ENCODE measurements around the gene DRC3.

Gene DRC3

DNA sequence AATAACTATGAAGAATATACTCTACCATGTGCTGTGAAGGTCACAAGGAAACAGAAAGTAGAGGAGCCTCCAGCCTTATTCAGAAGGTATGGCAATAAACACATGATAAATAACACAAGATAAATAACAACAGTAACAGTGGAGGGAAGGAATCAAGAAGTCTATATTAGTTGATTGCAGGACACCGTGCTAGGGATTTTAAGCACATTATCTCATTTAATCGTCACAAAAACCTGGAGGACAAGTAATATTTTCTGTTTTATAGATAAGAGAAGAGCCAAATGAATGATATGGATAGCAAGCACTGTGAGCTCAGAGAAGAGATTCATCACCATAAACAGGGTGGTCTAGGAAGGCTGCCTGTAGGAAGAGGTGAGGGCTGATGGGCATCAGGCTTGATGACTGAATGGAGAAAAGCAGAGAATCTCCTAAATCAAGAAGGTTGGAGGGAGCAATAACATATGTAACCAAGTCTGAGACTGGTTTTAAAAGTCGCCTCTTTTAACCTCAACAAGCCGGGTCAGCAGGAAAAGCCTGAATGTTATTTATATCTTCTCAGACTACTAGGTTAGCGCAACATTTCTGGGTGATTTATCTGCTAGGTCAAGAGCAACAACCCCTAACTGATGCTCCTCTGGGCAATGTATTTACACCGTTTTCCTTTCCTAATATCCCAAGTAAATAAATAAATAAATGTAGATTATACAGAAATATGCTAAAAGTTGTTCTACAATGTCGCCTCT, 8.8 kb upstream of the DRC3 start:
- Mint-ChIP-seq H3K4me1 (ENCODE audit: low read depth in 2 of 2) (peaks cover 30 to 51% of the 10 kb centered on the region in 2 donors), H3K27ac (no peak overlapping the region), H3K36me3 (ENCODE audit: insufficient read depth) (peaks cover 7% of the 10 kb centered on the region), H3K4me3 (no peak overlapping the region), H3K9me3 (no peaks in the 10 kb centered on the region), H3K27me3 (no peaks in the 10 kb centered on the region)
- no peak for DNase-seq
- ATAC-seq (replicated peaks): no peak

DNA sequence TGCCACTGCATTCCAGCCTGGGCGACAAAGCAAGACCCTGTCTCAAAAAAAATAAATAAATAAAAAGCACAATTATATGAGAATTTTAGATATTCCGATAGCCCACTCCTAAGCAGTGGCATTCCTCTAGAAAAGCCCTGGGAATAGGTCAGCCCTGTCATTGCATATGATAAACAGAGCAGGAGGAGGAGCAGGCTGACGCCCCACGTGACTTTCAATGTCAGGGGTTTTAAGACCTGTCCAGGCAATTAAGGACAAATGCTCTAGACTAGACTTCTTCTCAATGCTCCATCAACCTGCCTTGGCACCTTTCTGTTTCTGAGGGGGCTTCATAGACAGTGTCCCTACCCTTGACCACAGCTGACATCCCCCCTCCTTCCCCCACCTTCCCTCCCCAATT, 8.0 kb upstream of the DRC3 start:
- no peak for DNase-seq
- Mint-ChIP-seq H3K9me3 (no peaks in the 10 kb centered on the region), H3K36me3 (ENCODE audit: insufficient read depth) (peaks cover 3% of the 10 kb centered on the region), H3K27me3 (no peaks in the 10 kb centered on the region), H3K4me3 (no peak overlapping the region), H3K27ac (no peak overlapping the region), H3K4me1 (ENCODE audit: low read depth in 2 of 2) (peaks cover 21 to 42% of the 10 kb centered on the region in 2 donors)
- no peak for ATAC-seq (replicated peaks)

DNA sequence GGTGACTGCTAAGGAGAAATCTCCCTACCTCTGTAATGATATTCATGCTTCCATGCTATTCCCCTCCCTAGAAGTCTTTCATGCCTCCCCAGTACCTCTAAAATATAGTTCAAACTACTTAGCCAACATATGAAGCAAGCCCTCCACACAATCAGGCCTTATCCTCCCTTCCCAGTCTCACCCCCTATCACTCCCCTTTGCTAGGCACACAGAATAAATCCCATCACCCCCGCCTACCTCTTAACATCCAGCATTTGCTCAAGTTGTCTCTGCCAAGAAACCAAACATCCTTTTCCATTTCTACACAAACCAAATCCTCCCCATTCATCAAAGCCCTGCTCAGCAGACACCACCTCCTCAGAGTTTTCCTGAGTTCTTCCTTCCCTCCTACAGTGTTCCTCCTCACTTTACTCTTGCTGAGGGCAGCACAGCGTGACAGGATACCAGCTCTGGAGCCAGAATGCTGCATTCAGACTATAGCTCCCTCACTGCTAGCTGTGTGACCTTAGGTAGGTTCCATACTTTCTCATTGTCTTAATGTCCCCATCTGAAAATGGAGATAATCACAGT, 7.4 kb upstream of the DRC3 start:
- H3K27me3 Mint-ChIP-seq: no peaks in the 10 kb centered on the region
- H3K9me3 Mint-ChIP-seq: no peaks in the 10 kb centered on the region
- peaks cover 17 to 38% of the 10 kb centered on the region in 2 donors for H3K4me1 Mint-ChIP-seq (ENCODE audit: low read depth in 2 of 2)
- H3K27ac Mint-ChIP-seq: peak overlapping the region in 1 of 2 donors; percentile 34
- no peak overlapping the region for H3K4me3 Mint-ChIP-seq
- DNase-seq (no peak), ATAC-seq (replicated peaks) (no peak)
- peaks cover 3% of the 10 kb centered on the region for H3K36me3 Mint-ChIP-seq (ENCODE audit: insufficient read depth)

DNA sequence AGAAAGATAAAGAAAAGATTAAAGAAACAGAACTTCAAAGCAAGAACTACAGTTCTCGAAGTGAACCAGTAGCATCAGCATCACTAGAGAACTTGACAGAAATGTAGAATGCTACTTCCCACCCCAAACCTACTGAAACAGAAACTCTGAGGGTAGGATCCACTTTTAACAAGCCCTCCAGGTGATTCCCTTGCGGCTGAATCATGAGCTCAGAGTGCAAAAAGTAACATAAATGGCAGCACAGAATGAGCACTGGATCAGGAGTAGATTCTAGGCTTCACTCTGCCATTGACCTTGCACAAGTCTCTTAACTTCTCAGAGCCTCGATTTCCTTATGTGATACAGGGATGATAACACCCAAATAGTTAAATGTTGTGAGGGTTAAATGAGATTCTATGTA, 6.3 kb upstream of the DRC3 start:
- ATAC-seq (replicated peaks) (no peak), DNase-seq (no peak)
- Mint-ChIP-seq H3K27me3 (no peaks in the 10 kb centered on the region), H3K36me3 (ENCODE audit: insufficient read depth) (peaks cover 9% of the 10 kb centered on the region), H3K27ac (no peak overlapping the region), H3K4me1 (ENCODE audit: low read depth in 2 of 2) (peaks cover 16 to 40% of the 10 kb centered on the region in 2 donors), H3K4me3 (no peak overlapping the region), H3K9me3 (no peaks in the 10 kb centered on the region)

DNA sequence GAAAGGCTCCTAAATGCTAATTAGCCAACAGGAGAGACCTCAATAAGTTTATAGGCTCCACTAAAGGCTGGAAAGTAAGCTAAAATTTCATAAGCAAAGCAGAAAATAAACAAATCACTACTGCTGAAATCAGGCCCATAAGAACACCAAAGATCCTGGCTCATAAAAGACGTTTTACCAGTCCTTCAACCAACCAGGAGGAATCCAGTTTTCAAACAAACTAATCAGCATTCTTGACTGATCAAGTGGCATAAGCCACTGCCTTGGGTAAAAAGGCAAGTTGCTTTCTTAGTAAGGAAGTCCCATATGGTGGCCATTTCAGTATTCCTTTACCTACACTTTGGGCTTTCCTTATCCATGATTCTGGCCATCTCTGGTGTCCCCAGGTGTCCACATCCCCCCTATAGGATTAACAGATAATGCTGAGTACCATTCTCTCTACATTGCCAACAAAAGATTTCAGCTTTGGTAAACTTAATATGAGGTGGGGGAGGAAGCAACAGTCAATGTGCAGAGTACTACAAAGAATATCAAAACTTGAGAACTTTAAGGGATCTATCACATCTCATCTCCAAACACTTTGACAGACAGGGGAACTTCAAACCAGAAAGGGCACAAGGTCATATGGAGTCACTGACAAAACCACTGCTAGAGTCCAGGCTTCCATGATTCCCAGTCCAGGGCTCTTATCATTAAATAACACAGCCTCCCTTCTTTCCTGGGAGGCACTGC, 1.8 kb upstream of the DRC3 start:
- ATAC-seq (replicated peaks) (no peak), DNase-seq (no peak)
- Mint-ChIP-seq H3K9me3 (no peaks in the 10 kb centered on the region), H3K36me3 (ENCODE audit: insufficient read depth) (peaks cover 25% of the 10 kb centered on the region), H3K4me1 (ENCODE audit: low read depth in 2 of 2) (peaks cover 15 to 31% of the 10 kb centered on the region in 2 donors), H3K27ac (peak overlapping the region; percentile 80 to 93), H3K27me3 (no peaks in the 10 kb centered on the region), H3K4me3 (peak overlapping the region; percentile 78 to 86)

DNA sequence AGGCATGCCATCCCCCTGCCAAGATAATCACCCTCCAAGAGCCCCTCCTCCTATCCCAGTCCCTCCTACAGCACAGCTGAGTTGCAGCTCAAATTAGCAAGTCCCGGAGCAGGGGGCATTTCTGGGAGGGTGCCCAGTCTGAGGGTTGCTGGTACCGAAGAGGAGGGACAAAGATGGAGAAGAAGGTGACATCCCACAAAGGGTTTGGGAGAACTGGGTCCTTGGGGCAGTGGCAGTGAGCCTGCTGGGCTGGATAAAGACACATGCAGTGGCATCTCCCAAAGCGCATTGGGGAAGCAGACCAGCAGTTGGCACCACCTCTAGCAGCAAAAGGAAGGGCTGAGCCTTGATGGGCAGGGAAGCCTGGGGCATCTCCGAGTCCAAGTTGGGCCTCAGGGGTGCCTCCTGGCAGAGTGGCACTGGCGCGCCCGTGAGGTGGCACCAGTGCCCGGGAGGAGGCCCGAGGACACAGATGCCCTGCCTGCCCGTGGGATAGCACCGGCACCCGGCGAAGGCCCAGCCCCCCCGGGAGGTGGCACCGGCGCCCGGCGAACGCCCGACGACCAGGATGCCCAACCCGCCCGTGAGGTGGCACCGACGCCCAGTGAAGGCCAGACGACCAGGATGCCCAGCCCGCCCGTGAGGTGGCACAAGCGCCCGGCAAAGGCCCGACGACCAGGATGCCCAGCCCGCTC, 1.1 kb upstream of the DRC3 start:
- Mint-ChIP-seq H3K27ac (peak overlapping the region; percentile 95 to 97), H3K36me3 (ENCODE audit: insufficient read depth) (peaks cover 25% of the 10 kb centered on the region), H3K27me3 (no peaks in the 10 kb centered on the region), H3K4me3 (peak overlapping the region; percentile 78 to 89), H3K9me3 (no peaks in the 10 kb centered on the region), H3K4me1 (ENCODE audit: low read depth in 2 of 2) (peaks cover 15 to 26% of the 10 kb centered on the region in 2 donors)
- no peak for ATAC-seq (replicated peaks)
- DNase-seq: no peak

DNA sequence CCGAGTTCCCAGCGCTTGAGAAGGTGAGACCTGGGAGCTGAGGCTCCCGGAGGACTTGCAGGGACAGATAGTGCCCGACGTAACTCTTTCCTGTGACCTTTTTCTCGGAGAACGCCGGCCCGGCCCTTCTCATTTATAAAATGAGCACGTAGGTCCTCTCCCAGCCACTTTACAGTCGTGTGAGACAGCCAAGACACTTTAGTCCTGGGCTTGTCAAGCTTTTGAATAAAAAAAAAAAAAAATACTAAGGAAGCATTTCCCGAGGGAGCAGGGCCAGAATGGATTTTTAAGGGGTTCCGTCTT, 241 bp downstream of the DRC3 start:
- no peak for ATAC-seq (replicated peaks)
- Mint-ChIP-seq H3K27me3 (no peaks in the 10 kb centered on the region), H3K36me3 (ENCODE audit: insufficient read depth) (peaks cover 25% of the 10 kb centered on the region)

DNA sequence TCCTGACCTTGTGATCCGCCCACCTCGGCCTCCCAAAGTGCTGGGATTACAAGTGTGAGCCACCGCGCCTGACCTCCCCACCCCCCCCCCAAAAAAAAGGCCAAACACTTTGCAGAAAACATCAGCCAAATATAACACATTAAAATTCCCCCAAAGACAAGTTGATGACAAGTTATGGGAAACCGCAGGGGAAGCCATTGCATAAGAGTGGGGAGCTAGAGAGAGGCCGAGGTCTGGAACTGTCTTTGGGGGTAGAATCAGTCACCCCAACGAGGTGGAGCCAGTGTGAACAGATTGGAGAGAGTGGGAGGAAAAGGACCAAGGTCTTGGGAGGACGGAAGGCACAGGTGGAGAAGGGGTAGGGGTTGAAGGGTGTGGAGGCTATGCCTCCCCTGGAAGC, 2.8 kb downstream of the DRC3 start:
- Mint-ChIP-seq H3K27me3 (no peaks in the 10 kb centered on the region), H3K27ac (no peak overlapping the region), H3K9me3 (no peaks in the 10 kb centered on the region), H3K4me3 (no peak overlapping the region), H3K4me1 (ENCODE audit: low read depth in 2 of 2) (peaks cover 13 to 15% of the 10 kb centered on the region in 2 donors), H3K36me3 (ENCODE audit: insufficient read depth) (peaks cover 21% of the 10 kb centered on the region)
- DNase-seq (no peak), ATAC-seq (replicated peaks) (no peak)

More for the DNA sequence above, 241 bp downstream of the DRC3 start:
- H3K4me3 Mint-ChIP-seq: peak overlapping the region; percentile 87 to 89
- H3K9me3 Mint-ChIP-seq: no peaks in the 10 kb centered on the region
- no peak for DNase-seq
- H3K4me1 Mint-ChIP-seq (ENCODE audit: low read depth in 2 of 2): peaks cover 15 to 19% of the 10 kb centered on the region in 2 donors
- H3K27ac Mint-ChIP-seq: peak overlapping the region; percentile 95 to 97

DNA sequence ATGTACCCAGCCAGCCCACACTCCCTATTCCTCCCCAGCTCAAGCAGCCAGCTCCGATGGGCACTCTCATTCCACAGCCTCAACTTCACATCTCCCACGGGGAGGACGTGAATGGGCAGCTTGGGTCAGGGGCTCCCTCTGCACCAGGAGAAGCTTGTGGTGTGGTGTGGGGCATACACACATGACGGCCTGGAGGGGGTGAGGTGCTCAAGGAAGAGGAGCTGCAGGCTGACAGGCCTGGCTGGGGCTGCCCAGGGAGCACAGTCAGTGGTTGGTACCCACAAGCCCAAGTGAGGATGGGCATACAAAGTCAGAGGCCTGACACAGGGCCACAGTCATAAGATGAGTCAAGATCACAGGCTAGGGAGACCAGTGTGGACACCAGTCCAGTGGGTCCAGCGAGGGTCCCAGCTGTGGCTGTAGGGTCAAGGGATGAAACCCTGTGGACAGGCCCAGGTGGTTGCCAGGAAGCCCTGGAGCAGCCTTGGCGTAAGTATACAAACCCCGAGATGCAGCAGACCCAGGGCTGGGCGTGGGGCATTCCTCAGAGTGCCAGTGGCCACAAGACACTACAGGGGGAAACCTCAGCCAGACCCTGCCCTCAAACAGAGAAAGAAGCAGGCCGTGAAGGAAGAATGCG, 4.4 kb downstream of the DRC3 start:
- H3K4me3 Mint-ChIP-seq: no peak overlapping the region
- H3K9me3 Mint-ChIP-seq: no peaks in the 10 kb centered on the region
- H3K27ac Mint-ChIP-seq: no peak overlapping the region
- ATAC-seq (replicated peaks) (no peak), DNase-seq (no peak)
- peaks cover 3 to 5% of the 10 kb centered on the region in 2 donors for H3K4me1 Mint-ChIP-seq (ENCODE audit: low read depth in 2 of 2)
- H3K27me3 Mint-ChIP-seq: no peaks in the 10 kb centered on the region
- H3K36me3 Mint-ChIP-seq (ENCODE audit: insufficient read depth): peaks cover 13% of the 10 kb centered on the region

DNA sequence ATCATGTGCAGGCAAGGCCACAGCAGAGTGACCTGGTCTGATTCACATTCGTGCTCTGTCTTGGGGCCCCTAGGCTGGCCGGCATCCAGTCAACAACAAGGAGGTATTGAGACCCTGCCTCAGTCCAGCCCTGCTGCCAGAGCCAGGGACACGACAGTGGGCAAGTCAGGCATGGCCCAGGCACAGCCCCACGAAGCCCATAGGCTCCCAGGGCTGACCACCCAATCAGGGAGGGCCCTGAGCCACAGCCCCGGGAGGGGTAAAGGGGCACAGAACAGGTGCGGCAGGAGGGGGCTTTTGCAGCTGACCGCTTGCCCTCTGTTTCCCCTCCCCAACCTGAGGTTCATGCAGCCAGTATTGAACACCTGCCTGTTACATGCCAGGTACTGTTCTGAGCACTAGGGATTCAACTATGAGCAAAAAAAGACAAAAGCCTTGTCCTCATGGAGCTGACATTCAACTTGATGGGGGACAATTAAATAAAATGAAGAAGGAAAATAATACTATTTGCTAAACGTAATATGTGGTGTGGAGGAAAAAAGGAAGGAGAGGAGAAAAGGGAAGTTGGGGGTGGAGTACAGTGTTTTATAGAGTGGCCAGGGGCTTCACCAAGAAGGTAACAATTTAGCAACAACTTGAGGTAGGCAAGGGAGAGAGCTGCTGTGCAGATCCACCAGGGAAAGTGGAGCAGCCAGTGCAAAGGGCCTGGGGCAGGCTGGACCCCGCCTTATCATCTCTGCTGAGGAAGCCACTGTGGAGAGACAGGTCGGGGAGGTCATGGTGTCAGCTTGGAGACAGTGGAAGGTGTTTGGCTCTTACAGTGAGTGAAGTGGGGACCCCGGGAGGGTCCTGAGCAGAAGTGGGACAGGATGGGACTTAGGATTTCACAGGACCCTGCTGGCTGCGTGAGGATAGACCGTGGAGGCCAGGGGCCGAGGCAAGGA, 6.1 kb downstream of the DRC3 start:
- H3K4me3 Mint-ChIP-seq: no peak overlapping the region
- H3K27ac Mint-ChIP-seq: no peak overlapping the region
- H3K4me1 Mint-ChIP-seq (ENCODE audit: low read depth in 2 of 2): no peaks in the 10 kb centered on the region
- H3K36me3 Mint-ChIP-seq (ENCODE audit: insufficient read depth): peaks cover 4% of the 10 kb centered on the region
- no peaks in the 10 kb centered on the region for H3K9me3 Mint-ChIP-seq
- no peak for DNase-seq
- ATAC-seq (replicated peaks): no peak
- H3K27me3 Mint-ChIP-seq: no peaks in the 10 kb centered on the region

DNA sequence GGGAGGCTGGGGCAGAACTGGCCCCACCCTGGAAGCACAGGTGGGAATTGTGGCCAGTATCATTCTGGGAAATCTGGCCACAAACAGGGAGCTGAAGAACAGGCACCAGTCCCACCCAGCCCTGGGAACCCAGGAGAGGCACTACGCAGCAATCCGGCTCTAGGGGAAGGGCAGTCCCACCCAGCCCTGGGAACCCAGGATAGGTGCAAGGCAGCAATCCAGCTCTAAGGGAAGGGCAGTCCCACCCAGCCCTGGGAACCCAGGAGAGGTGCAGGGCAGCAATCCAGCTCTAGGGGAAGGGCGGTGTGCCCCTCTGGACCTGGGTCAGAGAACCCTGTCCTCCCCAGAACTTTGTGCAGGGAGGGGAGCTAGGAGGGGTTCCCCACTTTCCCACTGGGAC, 7.1 kb downstream of the DRC3 start:
- Mint-ChIP-seq H3K27me3 (no peaks in the 10 kb centered on the region), H3K27ac (no peak overlapping the region), H3K9me3 (no peaks in the 10 kb centered on the region), H3K4me1 (ENCODE audit: low read depth in 2 of 2) (no peaks in the 10 kb centered on the region), H3K4me3 (no peak overlapping the region), H3K36me3 (ENCODE audit: insufficient read depth) (no peaks in the 10 kb centered on the region)
- ATAC-seq (replicated peaks) (no peak), DNase-seq (no peak)

DNA sequence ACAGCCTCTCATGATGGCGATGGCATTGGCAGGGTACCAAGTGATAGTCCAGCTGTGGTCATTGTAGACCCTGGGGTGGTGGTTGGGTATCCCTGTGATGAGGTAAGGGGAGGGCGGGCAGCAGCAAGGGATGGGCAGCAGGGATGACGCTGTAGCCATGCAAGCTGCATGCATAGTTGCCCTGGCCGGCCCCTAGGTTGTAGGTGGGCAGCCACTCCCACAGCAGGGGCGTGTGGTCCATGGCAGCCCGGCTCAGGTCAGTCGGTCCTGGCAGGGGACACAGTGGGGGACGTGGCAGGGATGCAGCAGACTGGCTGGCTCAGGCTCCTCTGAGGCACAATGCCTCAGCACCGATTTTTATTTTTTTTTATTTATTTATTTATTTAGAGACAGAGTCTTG, 8.7 kb downstream of the DRC3 start:
- no peak overlapping the region for H3K27ac Mint-ChIP-seq
- H3K4me1 Mint-ChIP-seq (ENCODE audit: low read depth in 2 of 2): no peaks in the 10 kb centered on the region
- DNase-seq (no peak), ATAC-seq (replicated peaks) (no peak)
- H3K36me3 Mint-ChIP-seq (ENCODE audit: insufficient read depth): no peaks in the 10 kb centered on the region
- H3K27me3 Mint-ChIP-seq: no peaks in the 10 kb centered on the region
- H3K9me3 Mint-ChIP-seq: no peaks in the 10 kb centered on the region
- H3K4me3 Mint-ChIP-seq: no peak overlapping the region

All from effector memory CD8-positive, alpha-beta T cell (primary cell).